Endothelial cell of umbilical vein (primary cell): ENCODE data around the gene HGFAC. TPM values are rescaled to one million over a fixed set of nuclear protein-coding genes. Genes with fewer than 3 reads are reported as not detected.
A peak's percentile ranks its signal among the peaks of the same experiment; 100 is the strongest.

Source experiments
- BruUV-seq: library from RNA; stranded (reverse); fragments of 400-500 nt; replicated peaks from 2 replicates; lab custom pipeline; 2021; lab: Mats Ljungman, UMichigan
- CTCF ChIA-PET: fragments of 300-600, 350-600 bp; sonication (Branson Sonifier 250); formaldehyde crosslinking; loops from one replicate; lab custom pipeline; 2021; ENCODE audit warnings: antibody characterized with exemption, inconsistent platforms; lab: Charles Lee
- POLR2A ChIA-PET: fragments of 300-600, 350-600 bp; sonication (Branson Sonifier 250); formaldehyde crosslinking; loops from one replicate; lab custom pipeline; 2021; ENCODE audit warnings: antibody characterized with exemption, inconsistent platforms; lab: Charles Lee
- DNase-seq: peaks from one replicate; pipeline ENCODE4 v3.0.0-alpha.2; 2011; ENCODE audit warnings: low read depth, low spot score
- FAIRE-seq: peaks from 2 replicates; lab custom pipeline; 2011; peaks lifted over from hg19 to GRCh38; lab: Jason Lieb, UNC
- H2AFZ ChIP-seq: 2 replicates; pipeline ENCODE4 v1.6.0; 2012; ENCODE audit warnings: low read depth, low read length, control low read depth, inconsistent platforms
- H3K27ac ChIP-seq: 2 replicates; pipeline ENCODE4 v1.5.1; 2011; ENCODE audit warnings: low read depth, mild to moderate bottlenecking, control low read depth, low read length, moderate library complexity; ENCODE audit not compliant: insufficient read depth
- H3K27me3 ChIP-seq, 2 experiments: 2 replicates each; pipeline versions ENCODE4 v1.6.0 to v1.6.1; 2011; ENCODE audit warnings: low read length in 2 of 2, mixed read lengths in 1 of 2; ENCODE audit not compliant: control insufficient read depth in 2 of 2, insufficient read depth in 2 of 2
- H3K36me3 ChIP-seq, 2 experiments: 2 replicates in 1 of 2; 3 replicates in 1 of 2; pipeline ENCODE4 v1.5.1; 2011; ENCODE audit warnings: low read length in 2 of 2, mild to moderate bottlenecking in 1 of 2, moderate library complexity in 1 of 2; ENCODE audit not compliant: control insufficient read depth in 2 of 2, insufficient read depth in 2 of 2; ENCODE audit errors: extremely low read depth in 1 of 2
- H3K4me1 ChIP-seq: 3 replicates; pipeline ENCODE4 v1.5.1; 2011; ENCODE audit warnings: mild to moderate bottlenecking, low read length; ENCODE audit not compliant: control insufficient read depth, insufficient read depth; ENCODE audit errors: extremely low read depth
- H3K4me2 ChIP-seq: 2 replicates; pipeline ENCODE4 v1.6.1; 2011; ENCODE audit warnings: low read length, control low read depth, mixed read lengths; ENCODE audit not compliant: insufficient read depth
- H3K4me3 ChIP-seq, 3 experiments: fragments of 200-600 bp in 1 of 3; sonication (generic), shearing (Covaris generic) in 1 of 3; replicated peaks in 1 of 3; 2 replicates each; pipeline ENCODE4 v1.5.1; 2011 to 2016; ENCODE audit warnings: control low read depth in 3 of 3, low read length in 3 of 3, mild to moderate bottlenecking in 2 of 3, inconsistent platforms in 1 of 3, low read depth in 1 of 3, moderate library complexity in 1 of 3; ENCODE audit not compliant: insufficient read depth in 1 of 3
- H3K79me2 ChIP-seq: 2 replicates; pipeline ENCODE4 v1.6.0; 2012; ENCODE audit warnings: low read length, inconsistent platforms; ENCODE audit not compliant: control insufficient read depth, insufficient read depth
- H3K9ac ChIP-seq: replicated peaks from 2 replicates; pipeline ENCODE3; 2011; ENCODE audit warnings: low read length, control low read depth; ENCODE audit not compliant: insufficient read depth; ENCODE audit errors: extremely low read depth
- H3K9me1 ChIP-seq: replicated peaks from 3 replicates; pipeline ENCODE4 v1.6.0; 2011; ENCODE audit warnings: mild to moderate bottlenecking, low read length; ENCODE audit not compliant: control insufficient read depth, insufficient read depth; ENCODE audit errors: extremely low read depth
- H3K9me3 ChIP-seq: replicated peaks from 2 replicates; pipeline ENCODE4 v1.5.1; 2012; ENCODE audit warnings: low read length, inconsistent platforms; ENCODE audit not compliant: control insufficient read depth, insufficient read depth
- H4K20me1 ChIP-seq: replicated peaks from 2 replicates; pipeline ENCODE3; 2011; ENCODE audit warnings: mild to moderate bottlenecking, low read length; ENCODE audit not compliant: control insufficient read depth, insufficient read depth; ENCODE audit errors: extremely low read depth
- EZH2 ChIP-seq: IDR thresholded peaks from 2 replicates; pipeline ENCODE4 v1.6.1; 2012; ENCODE audit warnings: borderline replicate concordance, low read depth, mild to moderate bottlenecking, moderate library complexity, low read length, inconsistent platforms; ENCODE audit not compliant: severe bottlenecking
- FOS ChIP-seq: IDR thresholded peaks from 2 replicates; pipeline ENCODE4 v1.6.1; 2011; ENCODE audit warnings: mild to moderate bottlenecking, low read length, moderate library complexity, borderline replicate concordance; ENCODE audit not compliant: insufficient read depth
- GATA2 ChIP-seq: IDR thresholded peaks from 2 replicates; pipeline ENCODE4 v1.7.0; 2011; ENCODE audit warnings: low read depth, mild to moderate bottlenecking, moderate library complexity, mixed read lengths, low read length; ENCODE audit not compliant: insufficient read length, insufficient read depth
- JUN ChIP-seq: IDR thresholded peaks from 2 replicates; pipeline ENCODE4 v1.6.1; 2011; ENCODE audit warnings: borderline replicate concordance, low read depth; ENCODE audit not compliant: insufficient read length, insufficient read depth
- MAX ChIP-seq: IDR thresholded peaks from 2 replicates; pipeline ENCODE4 v1.6.1; 2011; ENCODE audit not compliant: insufficient read depth, insufficient read length
- MYC ChIP-seq: IDR thresholded peaks from one replicate; pipeline ENCODE4 v1.6.1; 2011; ENCODE audit warnings: mild to moderate bottlenecking, low read depth, low read length
- POLR2A ChIP-seq: IDR thresholded peaks from 2 replicates; pipeline ENCODE4 v1.6.1; 2012; ENCODE audit warnings: low read depth, mild to moderate bottlenecking, control low read depth, low read length
- POLR2AphosphoS5 ChIP-seq: IDR thresholded peaks from 2 replicates; pipeline ENCODE4 v1.6.1; 2012; ENCODE audit warnings: low read depth, mild to moderate bottlenecking, control low read depth, low read length, moderate library complexity; ENCODE audit not compliant: insufficient read depth
- dilution Hi-C: fragments of 300-500 bp; cut with MboI; formaldehyde crosslinking; loops from one replicate; pipeline ENCODE4 v1.15.0; 2019; ENCODE audit warnings: low sequenced_read_pairs; ENCODE audit not compliant: extremely low pct_ligation_motif_present
- intact Hi-C: fragments of 100-400 bp; cut with micrococcal nuclease; formaldehyde crosslinking; loops from one replicate; pipeline ENCODE4 v1.10.0; 2022
- polyA plus RNA-seq, 4 experiments: library from polyadenylated mRNA; depleted of rRNA in 3 of 4; stranded (reverse) in 3 of 4; unstranded in 1 of 4; fragments of >200 nt; gene quantifications; 2 replicates each; pipeline versions ENCODE4 v1.2.1 to v1.2.3, GENCODE V29; 2011 to 2012; ENCODE audit warnings: missing spikeins in 1 of 4
- total RNA-seq: library from RNA; stranded (reverse); gene quantifications from 2 replicates; pipeline ENCODE4 v1.2.3, GENCODE V29; 2021
- TF ChIP-seq, protein P1 (sequence below), 2 donors: IDR thresholded peaks; 1 replicate in 1 of 2; 2 replicates in 1 of 2; pipeline ENCODE4 v1.5.1; 2011; ENCODE audit warnings: low read length in 2 of 2, mild to moderate bottlenecking in 2 of 2, moderate library complexity in 2 of 2, control low read depth in 1 of 2, inconsistent platforms in 1 of 2, low read depth in 1 of 2; ENCODE audit not compliant: insufficient read depth in 1 of 2; ENCODE audit errors: extremely low read depth in 1 of 2

The HGFAC gene
- total and polyA plus RNA-seq, 2 donors (not counting 3 experiments of a cell fraction or from before 2014, with no cell fraction given): 0.36 to 0.49 TPM

DNA sequence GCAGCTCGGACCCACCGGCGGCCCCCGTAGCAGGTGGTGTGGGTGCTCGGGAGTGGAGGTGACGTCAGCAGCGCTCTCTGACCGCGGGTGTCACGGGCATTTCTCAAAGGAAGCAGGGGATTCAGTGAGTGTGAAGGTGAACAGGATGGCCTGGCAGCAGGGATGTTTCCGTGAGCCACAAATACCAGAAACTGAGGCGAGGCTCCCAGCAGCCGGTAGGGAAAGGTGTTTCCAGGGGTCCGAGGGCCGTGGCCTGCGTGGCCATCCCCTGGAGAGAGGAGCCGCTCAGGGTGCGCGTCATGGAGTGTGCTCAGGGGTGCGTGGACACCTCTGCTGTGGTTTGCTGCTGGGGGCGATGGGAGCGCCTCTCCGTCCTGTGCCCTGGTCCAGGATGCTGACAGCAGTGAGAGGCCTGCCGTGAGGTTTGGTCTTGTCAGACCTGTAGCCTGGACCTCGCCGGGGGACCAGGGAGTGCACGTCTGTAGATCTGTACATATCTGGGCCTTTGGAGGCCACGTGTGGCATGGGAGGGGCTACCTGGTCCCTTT lies 10.2 kb upstream of the HGFAC start:
- ChIA-PET CTCF (no interaction called here), POLR2A (no interaction called here)
- no peak overlapping the region for H3K4me3 ChIP-seq
- H3K27me3 ChIP-seq: no peaks in the 10 kb centered on the region
- no peaks in the 10 kb centered on the region for H3K79me2 ChIP-seq
- DNase-seq: no peak
- no peak overlapping the region for H3K4me2 ChIP-seq
- H4K20me1 ChIP-seq: no peaks in the 10 kb centered on the region
- FAIRE-seq: no peak
- peaks cover 2 to 19% of the 10 kb centered on the region in 2 experiments for H3K36me3 ChIP-seq
- no peak overlapping the region for H3K9ac ChIP-seq
- intact Hi-C loops (no loop called here), dilution Hi-C loops (no loop called here)
- BruUV-seq: TSS peak; percentile 37
- no peaks in the 10 kb centered on the region for H3K9me3 ChIP-seq
- TF ChIP-seq POLR2A: no peak
- no peak for TF ChIP-seq FOS
- TF ChIP-seq POLR2AphosphoS5: no peak
- TF ChIP-seq MYC: no peak
- TF ChIP-seq JUN: no peak
- TF ChIP-seq, protein P1, sequence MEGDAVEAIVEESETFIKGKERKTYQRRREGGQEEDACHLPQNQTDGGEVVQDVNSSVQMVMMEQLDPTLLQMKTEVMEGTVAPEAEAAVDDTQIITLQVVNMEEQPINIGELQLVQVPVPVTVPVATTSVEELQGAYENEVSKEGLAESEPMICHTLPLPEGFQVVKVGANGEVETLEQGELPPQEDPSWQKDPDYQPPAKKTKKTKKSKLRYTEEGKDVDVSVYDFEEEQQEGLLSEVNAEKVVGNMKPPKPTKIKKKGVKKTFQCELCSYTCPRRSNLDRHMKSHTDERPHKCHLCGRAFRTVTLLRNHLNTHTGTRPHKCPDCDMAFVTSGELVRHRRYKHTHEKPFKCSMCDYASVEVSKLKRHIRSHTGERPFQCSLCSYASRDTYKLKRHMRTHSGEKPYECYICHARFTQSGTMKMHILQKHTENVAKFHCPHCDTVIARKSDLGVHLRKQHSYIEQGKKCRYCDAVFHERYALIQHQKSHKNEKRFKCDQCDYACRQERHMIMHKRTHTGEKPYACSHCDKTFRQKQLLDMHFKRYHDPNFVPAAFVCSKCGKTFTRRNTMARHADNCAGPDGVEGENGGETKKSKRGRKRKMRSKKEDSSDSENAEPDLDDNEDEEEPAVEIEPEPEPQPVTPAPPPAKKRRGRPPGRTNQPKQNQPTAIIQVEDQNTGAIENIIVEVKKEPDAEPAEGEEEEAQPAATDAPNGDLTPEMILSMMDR (IDR thresholded peaks at IDR 0.05; ENCODE audit: extremely low read depth in 1 of 2, insufficient read depth in 1 of 2, low read depth in 1 of 2, low read length in 2 of 2): no peak
- TF ChIP-seq MAX: no peak
- no peak for TF ChIP-seq EZH2
- no peak for TF ChIP-seq GATA2
- no peak overlapping the region for H2AFZ ChIP-seq
- H3K27ac ChIP-seq: no peak overlapping the region
- no peaks in the 10 kb centered on the region for H3K9me1 ChIP-seq
- no peaks in the 10 kb centered on the region for H3K4me1 ChIP-seq
